NCI-H460 (cell line): Measurements from ENCODE around the gene SNX1. TPM values are rescaled to one million over a fixed set of nuclear protein-coding genes. Genes with fewer than 3 reads are reported as not detected.
"Not testable (repeated sequence)": the region's sequence is repeated elsewhere in the genome, so short reads cannot be mapped to it uniquely, and the experiment has no call there.

Experiments
- DNase-seq: peaks from one replicate; pipeline ENCODE4 v3.0.0-alpha.2; 2016; ENCODE audit warnings: low read depth; ENCODE audit errors: extremely low read depth
- total RNA-seq: library from RNA; depleted of rRNA; stranded (reverse); fragments of >200 nt; shearing (Covaris generic); gene quantifications from 2 replicates; pipeline ENCODE4 v1.2.3, GENCODE V29; 2014

SNX1 gene
- total RNA-seq, 1 experiment from 2014 or later = 22.4 TPM

GRCh38 chr15:64112073-64112772, 16.4 kb downstream of the SNX1 start:
- no peak for DNase-seq

DNA sequence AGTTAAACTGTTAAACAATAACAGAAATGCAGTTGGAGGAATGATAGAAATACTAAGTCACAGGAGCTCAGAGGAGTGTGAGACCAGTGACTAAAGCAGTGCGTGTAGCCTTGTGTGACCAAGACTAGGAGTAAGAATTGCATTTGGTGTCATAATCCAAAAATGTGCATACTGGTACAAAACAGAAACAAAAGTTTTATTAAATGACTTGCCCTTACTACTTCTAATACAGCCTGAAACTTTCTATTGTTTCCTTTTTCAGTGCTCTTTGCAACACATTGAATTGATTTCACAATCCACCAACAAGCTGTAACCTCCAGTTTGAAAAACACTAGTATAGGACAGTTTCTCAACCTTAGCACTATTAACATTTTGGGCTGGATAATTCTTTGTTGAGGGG, 17.1 kb downstream of the SNX1 start:
- DNase-seq = no peak

GRCh38 chr15:64117759-64118487, 22.1 kb downstream of the SNX1 start:
- DNase-seq = no peak

- not testable (repeated sequence) for DNase-seq
These were observed 24.5 kb downstream of the SNX1 start for GRCh38 chr15:64120322-64120721.

GRCh38 chr15:64121614-64122013, 25.8 kb downstream of the SNX1 start:
- DNase-seq = no peak

GRCh38 chr15:64122444-64122843, 26.7 kb downstream of the SNX1 start:
- no peak for DNase-seq

- no peak for DNase-seq
These were observed 27.2 kb downstream of the SNX1 start for GRCh38 chr15:64122936-64123351.

DNA sequence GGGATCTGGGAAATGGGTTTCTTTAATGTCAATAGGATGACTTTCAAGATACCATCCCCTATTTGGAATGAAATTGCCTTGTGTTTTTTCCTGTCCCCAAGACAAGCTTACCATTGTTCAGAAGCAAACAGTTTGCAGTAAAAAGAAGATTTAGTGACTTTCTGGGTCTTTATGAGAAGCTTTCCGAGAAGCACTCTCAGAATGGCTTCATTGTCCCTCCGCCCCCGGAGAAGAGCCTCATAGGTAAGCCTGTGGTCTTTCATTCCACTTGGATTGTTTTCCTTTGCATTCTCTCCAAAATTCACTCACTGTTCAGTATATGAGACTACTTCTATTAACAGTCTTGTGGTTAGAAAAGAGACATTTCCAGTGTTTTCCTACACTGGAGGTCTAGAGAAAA, 30.2 kb downstream of the SNX1 start:
- no peak for DNase-seq

DNA sequence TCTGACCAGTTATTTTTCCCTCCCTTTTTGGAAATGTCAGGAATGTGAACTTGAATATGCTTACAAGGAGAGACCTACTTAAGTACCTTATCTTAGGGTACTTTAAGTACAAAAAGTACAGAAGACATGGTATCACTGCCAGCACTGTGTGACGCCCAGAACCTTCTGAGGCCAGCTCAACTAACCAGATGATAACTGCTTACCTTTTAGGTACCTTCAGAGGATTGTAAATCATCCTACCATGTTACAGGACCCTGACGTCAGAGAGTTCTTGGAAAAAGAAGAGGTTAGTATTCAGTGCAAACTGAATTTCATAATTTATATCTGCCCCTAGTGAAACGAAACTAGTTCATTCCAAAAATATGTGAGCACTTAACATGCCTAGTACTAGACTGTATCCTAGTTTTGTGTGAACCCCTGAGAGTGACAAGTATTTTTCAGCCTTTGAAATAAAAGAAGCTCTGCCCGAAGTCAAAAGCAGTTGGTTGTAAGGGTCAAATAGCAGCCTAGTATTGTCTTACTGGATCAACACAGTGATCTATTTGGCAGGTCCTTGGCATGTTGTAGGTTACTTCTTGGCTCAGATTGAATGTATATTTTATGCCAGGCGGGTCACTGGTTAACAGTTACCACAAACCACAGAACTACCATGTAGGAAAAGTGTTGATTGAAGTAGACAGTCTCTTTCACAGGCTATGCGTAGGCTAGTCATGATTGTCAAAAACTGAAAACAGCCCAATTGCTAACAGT, 31.9 kb downstream of the SNX1 start:
- no peak for DNase-seq

- DNase-seq = no peak
These were observed 34.4 kb downstream of the SNX1 start for GRCh38 chr15:64130159-64130558.

DNA sequence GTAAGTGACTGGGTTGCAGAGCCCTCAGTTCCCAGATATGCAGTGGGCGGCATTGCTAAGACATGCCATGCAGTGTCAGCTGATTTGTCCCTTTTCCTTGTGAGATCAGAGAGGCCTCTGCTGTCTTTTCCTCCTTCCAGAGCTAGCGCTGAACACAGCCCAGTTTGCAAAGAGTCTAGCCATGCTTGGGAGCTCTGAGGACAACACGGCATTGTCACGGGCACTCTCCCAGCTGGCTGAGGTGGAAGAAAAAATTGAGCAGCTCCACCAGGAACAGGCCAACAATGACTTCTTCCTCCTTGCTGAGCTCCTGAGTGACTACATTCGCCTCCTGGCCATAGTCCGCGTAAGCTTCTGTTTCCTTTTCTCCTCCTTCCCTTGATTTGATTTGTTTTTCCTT, 35.8 kb downstream of the SNX1 start:
- no peak for DNase-seq

DNA sequence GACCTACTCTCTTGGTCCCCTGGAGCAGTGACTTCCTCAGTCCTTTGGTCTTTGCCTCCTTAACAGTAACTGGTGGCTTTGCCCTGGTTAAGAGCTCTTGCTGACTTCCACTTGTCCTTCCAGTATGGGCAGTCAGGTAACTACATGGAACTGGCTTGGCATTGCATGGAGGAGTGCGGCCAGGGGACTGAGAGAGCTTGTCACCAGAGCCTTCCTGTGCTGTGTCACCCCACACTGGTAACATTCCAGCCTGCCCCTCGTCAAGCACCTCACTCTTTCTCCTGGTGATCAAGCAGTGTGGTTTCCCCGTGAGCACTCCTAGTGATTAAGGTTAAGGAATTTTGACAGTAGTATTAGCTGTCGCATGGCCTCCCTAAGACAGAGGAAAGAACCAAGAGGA, 36.4 kb downstream of the SNX1 start:
- DNase-seq = no peak

DNA sequence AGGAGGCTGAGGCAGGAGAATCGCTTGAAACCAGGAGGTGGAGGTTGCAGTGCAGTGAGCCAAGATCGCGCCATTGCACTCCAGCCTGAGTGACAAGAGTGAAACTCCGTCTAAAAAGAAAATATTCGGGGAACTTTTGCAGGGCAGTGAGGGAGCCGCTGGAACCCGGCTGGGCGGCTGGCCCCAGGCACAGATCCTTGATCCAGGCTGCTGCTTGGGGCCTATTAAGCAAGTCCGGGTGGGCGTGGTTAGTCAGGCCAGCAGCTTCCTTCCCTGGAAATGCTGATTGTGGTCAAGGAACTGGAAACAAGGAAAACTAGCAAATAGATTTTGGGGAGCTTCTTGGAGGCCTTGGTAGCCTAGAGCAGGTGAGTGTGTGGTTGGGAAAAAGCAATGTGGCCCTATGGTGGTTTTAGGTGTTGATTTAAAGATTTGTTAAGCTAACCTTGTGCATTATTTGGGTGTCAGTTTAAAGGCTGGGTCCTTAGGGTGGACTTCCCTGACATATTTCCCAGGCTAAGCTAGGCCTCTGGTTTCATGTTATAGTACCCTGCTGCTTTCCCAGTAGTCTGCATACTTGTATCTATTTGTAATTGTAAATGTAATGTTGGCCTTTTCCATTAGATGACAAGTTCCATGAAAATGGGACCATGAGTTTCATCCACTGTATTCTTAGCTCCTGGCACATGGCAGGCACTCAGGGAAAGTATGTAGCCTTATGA, 38.0 kb downstream of the SNX1 start:
- DNase-seq = no peak

GRCh38 chr15:64134345-64134829, 38.6 kb downstream of the SNX1 start:
- DNase-seq = no peak

DNA sequence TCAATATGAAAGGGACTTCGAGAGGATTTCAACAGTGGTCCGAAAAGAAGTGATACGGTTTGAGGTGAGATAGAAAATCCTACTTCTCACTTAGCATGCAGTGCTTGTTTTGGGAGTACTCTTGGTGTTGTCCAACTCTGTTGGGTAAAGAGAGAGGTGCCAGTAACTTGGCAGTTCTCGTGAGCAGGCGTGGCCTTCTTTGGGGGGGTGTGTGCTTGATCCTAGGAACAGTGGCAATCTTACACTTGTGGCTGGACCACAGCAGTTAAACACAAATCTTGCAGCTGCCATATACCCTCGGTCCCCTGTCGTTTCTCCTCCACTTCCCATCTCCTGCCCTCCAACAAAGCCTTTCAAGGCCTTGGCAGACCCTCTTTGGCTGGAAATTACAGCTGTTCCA, 40.6 kb downstream of the SNX1 start:
- no peak for DNase-seq

DNA sequence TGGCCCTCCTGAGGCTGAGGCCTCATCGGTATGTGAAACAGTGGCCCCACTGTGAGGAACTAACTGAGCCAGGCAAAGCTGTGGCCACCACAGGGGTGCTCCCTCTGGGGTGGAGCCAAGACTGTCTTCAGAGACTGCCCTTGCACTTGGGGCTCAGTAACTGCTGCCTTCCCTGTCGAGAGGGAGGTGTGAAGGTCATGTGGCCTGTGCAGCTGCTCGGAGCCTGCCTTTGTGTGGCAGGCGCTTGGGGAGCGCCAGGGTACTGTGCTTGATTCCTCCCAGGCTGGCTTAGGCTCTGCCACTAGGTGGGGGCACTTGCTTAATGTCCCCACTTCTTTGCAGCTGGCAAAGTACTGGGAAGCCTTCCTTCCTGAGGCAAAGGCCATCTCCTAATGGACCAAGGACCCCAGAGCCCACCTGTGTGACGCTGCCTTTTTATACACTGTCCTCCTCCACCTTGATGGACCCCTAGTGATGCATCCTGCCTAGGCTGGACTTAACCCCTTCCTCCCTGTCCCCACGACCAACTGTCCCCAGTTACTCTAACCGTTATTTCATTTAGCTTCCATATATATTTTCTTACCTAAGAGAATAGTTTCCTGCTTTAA, 41.5 kb downstream of the SNX1 start:
- DNase-seq = no peak

DNA sequence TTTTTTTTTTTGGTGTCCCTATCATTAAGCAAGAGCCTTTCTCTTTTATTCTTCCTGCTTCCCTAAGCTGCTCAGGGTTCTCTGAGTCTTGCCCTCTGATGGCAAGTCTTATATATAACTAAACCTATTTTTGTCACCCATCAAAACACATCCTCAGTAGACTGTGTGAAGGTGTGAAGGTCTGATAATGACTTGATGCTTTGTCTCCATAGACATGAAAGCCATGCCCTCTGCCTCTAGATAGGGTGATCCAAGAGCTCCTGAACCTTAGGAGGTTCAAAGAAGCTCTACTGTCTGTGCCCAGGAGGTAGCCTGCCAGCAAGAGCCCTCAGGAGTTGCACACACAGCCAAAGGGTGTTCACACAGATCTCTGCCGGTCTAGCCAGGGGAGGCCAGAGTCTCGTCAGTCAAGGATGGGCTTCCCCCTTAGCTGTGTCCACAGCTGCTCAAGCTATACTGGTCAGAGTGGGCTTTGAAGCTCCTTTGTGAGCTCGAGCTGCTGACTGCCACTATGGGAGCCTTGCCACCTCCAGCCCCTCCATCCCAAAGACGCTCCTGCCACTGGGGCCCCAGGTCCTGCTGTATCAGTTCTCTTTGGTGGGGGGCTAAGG, 42.7 kb downstream of the SNX1 start:
- DNase-seq = no peak

- DNase-seq = no peak
These were observed 46.2 kb downstream of the SNX1 start for GRCh38 chr15:64141798-64142512.

- DNase-seq = no peak
These were observed 47.5 kb downstream of the SNX1 start for GRCh38 chr15:64143276-64143675.
